GM23338 (cell line): ENCODE results near the gene NSD1.

Experiments
- TF ChIP-seq, protein P1 (sequence below), 2 experiments: fragments of 200-600 bp in 1 of 2; sonication (generic) in 1 of 2; conservative IDR thresholded peaks; 2 replicates each; pipeline versions ENCODE4 v1.5.1 to v1.6.1; 2016 to 2017; ENCODE audit warnings: antibody characterized with exemption in 2 of 2, low read depth in 2 of 2, mild to moderate bottlenecking in 2 of 2, moderate library complexity in 1 of 2
- TF ChIP-seq, protein P2 (sequence below): IDR thresholded peaks from one replicate; pipeline ENCODE4 v1.6.1; 2018; ENCODE audit warnings: antibody characterized with exemption; ENCODE audit not compliant: unreplicated experiment

DNA sequence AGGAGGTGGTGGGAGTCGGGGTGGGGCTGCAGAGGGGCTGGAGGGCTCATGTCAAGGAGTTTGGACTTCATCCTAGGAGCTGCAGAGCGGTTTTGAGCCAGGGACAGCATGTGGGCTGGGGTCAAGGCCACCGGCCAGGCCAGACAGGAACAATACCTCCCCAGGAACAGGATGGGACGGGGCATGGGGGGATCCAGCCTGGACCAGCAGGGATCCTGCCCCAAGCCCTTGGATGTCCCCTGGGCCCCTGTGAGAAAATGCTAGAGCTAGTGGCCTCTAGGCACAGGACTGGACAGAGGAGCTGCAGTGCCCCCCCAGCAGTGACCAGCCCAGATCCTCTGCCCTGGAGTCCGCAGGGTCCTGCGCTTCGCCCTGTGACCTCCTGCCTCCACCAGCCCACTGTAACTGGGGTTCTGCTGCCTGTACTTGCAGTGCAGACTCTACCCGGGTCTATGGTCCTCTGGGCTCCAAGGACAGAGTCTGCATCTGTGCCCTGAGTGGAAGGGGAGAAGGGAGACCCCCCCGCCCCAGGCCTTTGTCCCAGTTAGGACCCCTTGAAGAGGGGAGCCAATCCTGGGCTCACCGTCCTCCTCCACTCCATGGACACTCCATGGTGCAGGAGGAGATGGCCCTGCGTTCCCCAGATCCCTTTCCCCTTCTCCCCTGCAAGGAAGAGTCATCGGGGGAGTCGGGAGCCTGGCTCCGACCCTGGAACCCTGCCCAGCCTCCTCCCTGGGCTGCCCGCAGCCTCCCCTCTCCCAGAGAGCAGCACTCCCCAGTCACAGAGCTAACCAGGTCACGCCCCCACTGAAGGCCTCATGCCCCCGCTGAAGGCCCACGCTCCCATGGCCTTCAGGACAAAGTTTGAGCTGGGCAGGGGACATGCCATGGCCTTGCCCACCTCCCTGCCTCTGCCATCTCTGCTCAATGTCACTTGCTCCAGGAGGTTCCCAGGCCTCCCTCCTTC lies 181.1 kb downstream of the NSD1 start:
- TF ChIP-seq, protein P1, sequence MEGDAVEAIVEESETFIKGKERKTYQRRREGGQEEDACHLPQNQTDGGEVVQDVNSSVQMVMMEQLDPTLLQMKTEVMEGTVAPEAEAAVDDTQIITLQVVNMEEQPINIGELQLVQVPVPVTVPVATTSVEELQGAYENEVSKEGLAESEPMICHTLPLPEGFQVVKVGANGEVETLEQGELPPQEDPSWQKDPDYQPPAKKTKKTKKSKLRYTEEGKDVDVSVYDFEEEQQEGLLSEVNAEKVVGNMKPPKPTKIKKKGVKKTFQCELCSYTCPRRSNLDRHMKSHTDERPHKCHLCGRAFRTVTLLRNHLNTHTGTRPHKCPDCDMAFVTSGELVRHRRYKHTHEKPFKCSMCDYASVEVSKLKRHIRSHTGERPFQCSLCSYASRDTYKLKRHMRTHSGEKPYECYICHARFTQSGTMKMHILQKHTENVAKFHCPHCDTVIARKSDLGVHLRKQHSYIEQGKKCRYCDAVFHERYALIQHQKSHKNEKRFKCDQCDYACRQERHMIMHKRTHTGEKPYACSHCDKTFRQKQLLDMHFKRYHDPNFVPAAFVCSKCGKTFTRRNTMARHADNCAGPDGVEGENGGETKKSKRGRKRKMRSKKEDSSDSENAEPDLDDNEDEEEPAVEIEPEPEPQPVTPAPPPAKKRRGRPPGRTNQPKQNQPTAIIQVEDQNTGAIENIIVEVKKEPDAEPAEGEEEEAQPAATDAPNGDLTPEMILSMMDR (conservative IDR thresholded peaks at IDR 0.05; ENCODE audit: low read depth in 2 of 2), result no peak
- TF ChIP-seq, protein P2, sequence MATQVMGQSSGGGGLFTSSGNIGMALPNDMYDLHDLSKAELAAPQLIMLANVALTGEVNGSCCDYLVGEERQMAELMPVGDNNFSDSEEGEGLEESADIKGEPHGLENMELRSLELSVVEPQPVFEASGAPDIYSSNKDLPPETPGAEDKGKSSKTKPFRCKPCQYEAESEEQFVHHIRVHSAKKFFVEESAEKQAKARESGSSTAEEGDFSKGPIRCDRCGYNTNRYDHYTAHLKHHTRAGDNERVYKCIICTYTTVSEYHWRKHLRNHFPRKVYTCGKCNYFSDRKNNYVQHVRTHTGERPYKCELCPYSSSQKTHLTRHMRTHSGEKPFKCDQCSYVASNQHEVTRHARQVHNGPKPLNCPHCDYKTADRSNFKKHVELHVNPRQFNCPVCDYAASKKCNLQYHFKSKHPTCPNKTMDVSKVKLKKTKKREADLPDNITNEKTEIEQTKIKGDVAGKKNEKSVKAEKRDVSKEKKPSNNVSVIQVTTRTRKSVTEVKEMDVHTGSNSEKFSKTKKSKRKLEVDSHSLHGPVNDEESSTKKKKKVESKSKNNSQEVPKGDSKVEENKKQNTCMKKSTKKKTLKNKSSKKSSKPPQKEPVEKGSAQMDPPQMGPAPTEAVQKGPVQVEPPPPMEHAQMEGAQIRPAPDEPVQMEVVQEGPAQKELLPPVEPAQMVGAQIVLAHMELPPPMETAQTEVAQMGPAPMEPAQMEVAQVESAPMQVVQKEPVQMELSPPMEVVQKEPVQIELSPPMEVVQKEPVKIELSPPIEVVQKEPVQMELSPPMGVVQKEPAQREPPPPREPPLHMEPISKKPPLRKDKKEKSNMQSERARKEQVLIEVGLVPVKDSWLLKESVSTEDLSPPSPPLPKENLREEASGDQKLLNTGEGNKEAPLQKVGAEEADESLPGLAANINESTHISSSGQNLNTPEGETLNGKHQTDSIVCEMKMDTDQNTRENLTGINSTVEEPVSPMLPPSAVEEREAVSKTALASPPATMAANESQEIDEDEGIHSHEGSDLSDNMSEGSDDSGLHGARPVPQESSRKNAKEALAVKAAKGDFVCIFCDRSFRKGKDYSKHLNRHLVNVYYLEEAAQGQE, result no peak
